ENCODE data around the gene NTN1.

DNA sequence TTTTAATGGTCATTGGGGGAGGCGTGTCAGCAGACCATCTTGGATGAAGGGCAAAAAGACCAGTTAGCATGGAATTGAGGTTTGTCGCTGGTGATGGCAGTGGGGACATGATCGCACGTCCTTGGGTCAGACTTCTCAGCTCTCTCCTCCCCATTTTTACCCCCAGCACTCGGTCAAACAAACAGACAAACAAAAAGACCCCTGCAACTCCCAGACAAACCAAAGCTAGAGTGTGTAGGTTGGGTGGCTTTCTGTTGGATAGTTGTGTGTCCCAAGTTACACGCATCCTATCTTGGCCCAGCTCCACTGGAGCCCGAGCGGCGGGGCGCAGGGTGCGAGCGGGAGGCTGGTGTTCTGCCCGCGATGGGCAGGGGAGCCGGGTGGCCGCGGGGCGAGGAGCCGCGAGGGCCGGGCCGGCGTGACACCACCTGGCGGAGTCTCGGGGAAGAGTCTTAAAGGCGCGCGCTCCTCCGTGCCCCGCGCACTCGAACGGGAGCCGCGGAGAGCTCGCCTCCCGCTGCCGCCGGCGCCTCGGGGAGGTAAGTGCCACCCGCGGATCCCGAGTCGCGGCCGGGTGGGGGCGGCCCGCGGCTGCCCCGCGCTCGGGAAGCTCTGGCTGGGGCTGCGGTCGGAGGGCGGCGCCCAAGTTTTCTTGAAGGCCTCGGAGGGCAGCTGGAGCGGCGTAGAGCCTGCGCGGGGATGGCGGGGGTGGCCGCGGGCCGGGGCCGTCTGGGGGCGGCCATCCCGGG, 18.5 kb upstream of the NTN1 start:
- TF ChIP-seq, protein P1, sequence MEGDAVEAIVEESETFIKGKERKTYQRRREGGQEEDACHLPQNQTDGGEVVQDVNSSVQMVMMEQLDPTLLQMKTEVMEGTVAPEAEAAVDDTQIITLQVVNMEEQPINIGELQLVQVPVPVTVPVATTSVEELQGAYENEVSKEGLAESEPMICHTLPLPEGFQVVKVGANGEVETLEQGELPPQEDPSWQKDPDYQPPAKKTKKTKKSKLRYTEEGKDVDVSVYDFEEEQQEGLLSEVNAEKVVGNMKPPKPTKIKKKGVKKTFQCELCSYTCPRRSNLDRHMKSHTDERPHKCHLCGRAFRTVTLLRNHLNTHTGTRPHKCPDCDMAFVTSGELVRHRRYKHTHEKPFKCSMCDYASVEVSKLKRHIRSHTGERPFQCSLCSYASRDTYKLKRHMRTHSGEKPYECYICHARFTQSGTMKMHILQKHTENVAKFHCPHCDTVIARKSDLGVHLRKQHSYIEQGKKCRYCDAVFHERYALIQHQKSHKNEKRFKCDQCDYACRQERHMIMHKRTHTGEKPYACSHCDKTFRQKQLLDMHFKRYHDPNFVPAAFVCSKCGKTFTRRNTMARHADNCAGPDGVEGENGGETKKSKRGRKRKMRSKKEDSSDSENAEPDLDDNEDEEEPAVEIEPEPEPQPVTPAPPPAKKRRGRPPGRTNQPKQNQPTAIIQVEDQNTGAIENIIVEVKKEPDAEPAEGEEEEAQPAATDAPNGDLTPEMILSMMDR (IDR thresholded peaks at IDR 0.05) = peak in 3 of 5 experiments; percentile 21 to 40 (median 33)
- TF ChIP-seq POLR2A (IDR thresholded peaks at IDR 0.05) (no peak), POLR2AphosphoS5 (IDR thresholded peaks at IDR 0.05) (no peak), EP300 (IDR thresholded peaks at IDR 0.05; ENCODE audit: low read depth) (no peak)
